Mucosa of descending colon (tissue), 3 donors: Measurements from ENCODE around the gene JAK1. TPM values are rescaled to one million over a fixed set of nuclear protein-coding genes. Genes with fewer than 3 reads are reported as not detected.
"Not testable (repeated sequence)": the region's sequence is repeated elsewhere in the genome, so short reads cannot be mapped to it uniquely, and the experiment has no call there.

Experiments used
- ATAC-seq: fragments of 200-7000 bp; cut with Tn5 transposase; one replicate; pipeline ENCODE4 v1.9.1; 2020; ENCODE audit warnings: mild to moderate bottlenecking, moderate library complexity
- DNase-seq, 3 donors: peaks; one replicate each; pipeline ENCODE4 v3.0.0-alpha.2; 2020
- H3K36me3 ChIP-seq: fragments of 200-600 bp; one replicate; pipeline ENCODE4 v1.8.0; 2021; ENCODE audit warnings: low read depth, mild to moderate bottlenecking
- H3K4me1 ChIP-seq: fragments of 200-600 bp; one replicate; pipeline ENCODE4 v1.8.0; 2021; ENCODE audit warnings: low read depth, mild to moderate bottlenecking
- H3K4me3 ChIP-seq: fragments of 200-600 bp; one replicate; pipeline ENCODE4 v1.8.0; 2021; ENCODE audit warnings: mild to moderate bottlenecking
- H3K9me3 ChIP-seq: fragments of 200-600 bp; one replicate; pipeline ENCODE4 v1.8.0; 2021; ENCODE audit warnings: mild to moderate bottlenecking
- CTCF ChIP-seq: fragments of 200-600 bp; IDR thresholded peaks from one replicate; pipeline ENCODE4 v1.8.0; 2022; ENCODE audit warnings: antibody characterized with exemption, mild to moderate bottlenecking
- intact Hi-C, 2 donors: fragments of 100-400 bp; cut with DNase I in 1 of 2; cut with micrococcal nuclease in 1 of 2; formaldehyde crosslinking; loops; one replicate each; pipeline versions ENCODE4 v1.11.0 to v1.11.1; 2022; cut with DNase I, micrococcal nuclease
- total RNA-seq, 3 donors: library from RNA; stranded (reverse); fragmentation: NEBNext Ultra II Directional in 2 of 3; extraction: Animal tissue kit (Norgen Biotek cat#: 25700) in 2 of 3; gene quantifications; one replicate each; pipeline versions ENCODE4 v1.2.1 to v1.2.4, GENCODE V29; 2021 to 2023
- donor health status: DM: no; HTN: no; CAD: no; lungs with moderate emphysema.
- donor health status: DM: no; HTN: no; CAD: no.
- donor health status: DM: no; HTN: yes; CAD: no.

The JAK1 gene
- total RNA-seq, 3 donors from 2014 or later, result 97.1 to 132 (median 103) TPM

- peaks cover 10% of the 10 kb centered on the region for H3K4me1 ChIP-seq
- intact Hi-C loops, result no loop called here
Observed at GRCh38 chr1:64932962-64933295, 33.4 kb downstream of the JAK1 start.

GRCh38 chr1:64930640-64931039 is 35.7 kb downstream of the JAK1 start:
- H3K9me3 ChIP-seq, H3K36me3 ChIP-seq, ATAC-seq, H3K4me3 ChIP-seq, intact Hi-C loops, DNase-seq: not testable (repeated sequence)
- peaks cover 14% of the 10 kb centered on the region for H3K4me1 ChIP-seq

More at GRCh38 chr1:64932962-64933295, 33.4 kb downstream of the JAK1 start:
- no peak for TF ChIP-seq CTCF
- no peaks in the 10 kb centered on the region for H3K9me3 ChIP-seq
- no peaks in the 10 kb centered on the region for H3K36me3 ChIP-seq
- no peak for ATAC-seq
- no peak overlapping the region for H3K4me3 ChIP-seq
- DNase-seq, result no peak

GRCh38 chr1:64929221-64929620 is 37.1 kb downstream of the JAK1 start:
- Histone ChIP-seq H3K4me1 (peaks cover 22% of the 10 kb centered on the region), H3K36me3 (no peaks in the 10 kb centered on the region), H3K4me3 (no peak overlapping the region), H3K9me3 (no peaks in the 10 kb centered on the region)
- TF ChIP-seq CTCF, result no peak
- ATAC-seq (no peak), DNase-seq (no peak)
- intact Hi-C loops, result no loop called here

GRCh38 chr1:64928325-64928724 is 38.0 kb downstream of the JAK1 start:
- no peaks in the 10 kb centered on the region for H3K9me3 ChIP-seq
- no peaks in the 10 kb centered on the region for H3K36me3 ChIP-seq
- no peak for ATAC-seq
- intact Hi-C loops, result no loop called here
- H3K4me3 ChIP-seq, result no peak overlapping the region
- TF ChIP-seq CTCF, result no peak
- no peak for DNase-seq
- peaks cover 22% of the 10 kb centered on the region for H3K4me1 ChIP-seq

- Histone ChIP-seq H3K9me3 (no peaks in the 10 kb centered on the region), H3K4me1 (peaks cover 47% of the 10 kb centered on the region), H3K36me3 (no peaks in the 10 kb centered on the region), H3K4me3 (no peak overlapping the region)
- TF ChIP-seq CTCF, result no peak
- ATAC-seq, result peak; percentile 58
- intact Hi-C loops, result no loop called here
- no peak for DNase-seq
Observed at GRCh38 chr1:64925594-64925993, 40.8 kb downstream of the JAK1 start.

GRCh38 chr1:64923294-64923718 is 43.0 kb downstream of the JAK1 start:
- ATAC-seq (no peak), DNase-seq (no peak)
- TF ChIP-seq CTCF, result no peak
- no peaks in the 10 kb centered on the region for H3K9me3 ChIP-seq
- no peak overlapping the region for H3K4me3 ChIP-seq
- H3K4me1 ChIP-seq, result peaks cover 46% of the 10 kb centered on the region
- no peaks in the 10 kb centered on the region for H3K36me3 ChIP-seq
- intact Hi-C loops, result no loop called here
